Large intestine (tissue), 3 donors: ENCODE measurements around the gene EYS. TPM values are rescaled to one million over a fixed set of nuclear protein-coding genes. Genes with fewer than 3 reads are reported as not detected.

ENCODE experiments used
- DNase-seq, 2 donors: peaks; one replicate each; pipeline versions ENCODE4 v3.0.0 to v3.0.0-alpha.2; 2013
- H3K27ac ChIP-seq: one replicate; pipeline ENCODE4 v1.5.1; 2013; ENCODE audit warnings: low read length
- H3K27me3 ChIP-seq: 2 replicates; pipeline ENCODE4 v1.6.1; 2013; ENCODE audit warnings: low read length; ENCODE audit not compliant: control insufficient read depth, insufficient read depth
- H3K36me3 ChIP-seq: 2 replicates; pipeline ENCODE4 v1.6.1; 2013; ENCODE audit warnings: low read length; ENCODE audit not compliant: control insufficient read depth, insufficient read depth
- H3K4me1 ChIP-seq: one replicate; pipeline ENCODE4 v1.6.1; 2013; ENCODE audit warnings: low read length; ENCODE audit not compliant: control insufficient read depth, insufficient read depth
- H3K4me3 ChIP-seq: one replicate; pipeline ENCODE4 v1.5.1; 2013; ENCODE audit warnings: low read length
- H3K9me3 ChIP-seq: one replicate; pipeline ENCODE4 v1.6.1; 2013; ENCODE audit warnings: mild to moderate bottlenecking, low read depth, low read length, moderate library complexity; ENCODE audit not compliant: control insufficient read depth
- WGBS: methylation state at CpG from one replicate; pipeline ENCODE4 v1.1.5; 2013; ENCODE audit warnings: low lambda C conversion rate; ENCODE audit not compliant: insufficient coverage; 5-methylcytosine and 5-hydroxymethylcytosine counted together
- polyA plus RNA-seq: library from polyadenylated mRNA; unstranded; fragments of 120-200 nt; gene quantifications from one replicate; pipeline ENCODE4 v1.2.1, GENCODE V29; 2013

EYS gene
- polyA plus RNA-seq, 1 donor = 0.76 TPM

- H3K36me3 ChIP-seq = no peaks in the 10 kb centered on the region
- H3K9me3 ChIP-seq = no peaks in the 10 kb centered on the region
- H3K27ac ChIP-seq = no peak overlapping the region
- no peak overlapping the region for H3K4me3 ChIP-seq
- 55% methylated on average over 1 of the region's 1 CpG for WGBS
- no peaks in the 10 kb centered on the region for H3K27me3 ChIP-seq
- no peak for DNase-seq
- no peaks in the 10 kb centered on the region for H3K4me1 ChIP-seq
These were observed 1262.0 kb downstream of the EYS start for GRCh38 chr6:64445038-64445437.

- Histone ChIP-seq H3K4me3 (no peak overlapping the region), H3K27ac (no peak overlapping the region), H3K36me3 (no peaks in the 10 kb centered on the region), H3K27me3 (no peaks in the 10 kb centered on the region), H3K4me1 (no peaks in the 10 kb centered on the region), H3K9me3 (no peaks in the 10 kb centered on the region)
- WGBS = 76% methylated on average over 2 of the region's 2 CpGs
- DNase-seq = no peak
These were observed 1267.8 kb downstream of the EYS start for GRCh38 chr6:64439274-64439673.

GRCh38 chr6:64437996-64438395, 1269.0 kb downstream of the EYS start:
- Histone ChIP-seq H3K36me3 (no peaks in the 10 kb centered on the region), H3K4me1 (no peaks in the 10 kb centered on the region), H3K27me3 (no peaks in the 10 kb centered on the region), H3K27ac (no peak overlapping the region), H3K9me3 (no peaks in the 10 kb centered on the region), H3K4me3 (no peak overlapping the region)
- WGBS = 100% methylated on average over 1 of the region's 2 CpGs
- no peak for DNase-seq

- Histone ChIP-seq H3K9me3 (no peaks in the 10 kb centered on the region), H3K36me3 (no peaks in the 10 kb centered on the region), H3K27me3 (no peaks in the 10 kb centered on the region), H3K4me1 (no peaks in the 10 kb centered on the region), H3K27ac (no peak overlapping the region), H3K4me3 (no peak overlapping the region)
- no peak for DNase-seq
- 89% methylated on average over 1 of the region's 1 CpG for WGBS
These were observed 1277.1 kb downstream of the EYS start for GRCh38 chr6:64429926-64430325.

- H3K4me1 ChIP-seq = no peaks in the 10 kb centered on the region
- H3K36me3 ChIP-seq = no peaks in the 10 kb centered on the region
- no peak overlapping the region for H3K27ac ChIP-seq
- no peaks in the 10 kb centered on the region for H3K9me3 ChIP-seq
- WGBS = 80% methylated on average over 1 of the region's 1 CpG
- DNase-seq = no peak
- no peaks in the 10 kb centered on the region for H3K27me3 ChIP-seq
- no peak overlapping the region for H3K4me3 ChIP-seq
These were observed 1278.8 kb downstream of the EYS start for GRCh38 chr6:64428186-64428585.

- Histone ChIP-seq H3K27ac (no peak overlapping the region), H3K9me3 (no peaks in the 10 kb centered on the region), H3K27me3 (no peaks in the 10 kb centered on the region), H3K4me1 (no peaks in the 10 kb centered on the region), H3K4me3 (no peak overlapping the region), H3K36me3 (no peaks in the 10 kb centered on the region)
- DNase-seq = peak; percentile 3 to 10
- no CpG with 5 or more reads among the region's 2 CpGs for whole genome bisulfite sequencing
These were observed 1291.1 kb downstream of the EYS start for GRCh38 chr6:64415926-64416325.

- H3K4me1 ChIP-seq = no peaks in the 10 kb centered on the region
- H3K36me3 ChIP-seq = no peaks in the 10 kb centered on the region
- no peak overlapping the region for H3K4me3 ChIP-seq
- no peak overlapping the region for H3K27ac ChIP-seq
- no peak for DNase-seq
- no peaks in the 10 kb centered on the region for H3K27me3 ChIP-seq
- no peaks in the 10 kb centered on the region for H3K9me3 ChIP-seq
These were observed 1295.8 kb downstream of the EYS start for GRCh38 chr6:64411226-64411625.

GRCh38 chr6:64409948-64410347, 1297.1 kb downstream of the EYS start:
- H3K27ac ChIP-seq = no peak overlapping the region
- H3K4me1 ChIP-seq = no peaks in the 10 kb centered on the region
- WGBS = no CpG with 5 or more reads among the region's 1 CpG
- no peak for DNase-seq
- H3K9me3 ChIP-seq = no peaks in the 10 kb centered on the region
- H3K4me3 ChIP-seq = no peak overlapping the region
- no peaks in the 10 kb centered on the region for H3K36me3 ChIP-seq
- H3K27me3 ChIP-seq = no peaks in the 10 kb centered on the region

GRCh38 chr6:64404396-64404795, 1302.6 kb downstream of the EYS start:
- H3K36me3 ChIP-seq = no peaks in the 10 kb centered on the region
- no peak overlapping the region for H3K4me3 ChIP-seq
- no peak for DNase-seq
- H3K9me3 ChIP-seq = no peaks in the 10 kb centered on the region
- no peak overlapping the region for H3K27ac ChIP-seq
- H3K27me3 ChIP-seq = no peaks in the 10 kb centered on the region
- no CpG with 5 or more reads among the region's 5 CpGs for WGBS
- H3K4me1 ChIP-seq = no peaks in the 10 kb centered on the region

- H3K9me3 ChIP-seq = no peaks in the 10 kb centered on the region
- DNase-seq = no peak
- H3K4me3 ChIP-seq = no peak overlapping the region
- no peaks in the 10 kb centered on the region for H3K4me1 ChIP-seq
- 100% methylated on average over 1 of the region's 2 CpGs for WGBS
- no peak overlapping the region for H3K27ac ChIP-seq
- no peaks in the 10 kb centered on the region for H3K36me3 ChIP-seq
- H3K27me3 ChIP-seq = no peaks in the 10 kb centered on the region
These were observed 1323.7 kb downstream of the EYS start for GRCh38 chr6:64383277-64383676.

- Histone ChIP-seq H3K4me3 (no peak overlapping the region), H3K36me3 (no peaks in the 10 kb centered on the region), H3K27me3 (no peaks in the 10 kb centered on the region), H3K4me1 (no peaks in the 10 kb centered on the region), H3K9me3 (no peaks in the 10 kb centered on the region), H3K27ac (no peak overlapping the region)
- no peak for DNase-seq
- no CpG with 5 or more reads among the region's 5 CpGs for WGBS
These were observed 1330.6 kb downstream of the EYS start for GRCh38 chr6:64376394-64376793.
